Suppressor macrophage treated with lipopolysaccharide for 4 hours (primary cell): ENCODE results near the gene FCHSD1.

Experiments
- DNase-seq: peaks from one replicate; pipeline ENCODE4 v3.0.0-alpha.2; 2020

FCHSD1 gene

GRCh38 chr5:141640698-141641097 is 10.5 kb downstream of the FCHSD1 start:
- DNase-seq = no peak

GRCh38 chr5:141640051-141640415 is 11.2 kb downstream of the FCHSD1 start:
- no peak for DNase-seq

GRCh38 chr5:141639357-141640050 is 11.7 kb downstream of the FCHSD1 start:
- DNase-seq = no peak

GRCh38 chr5:141638771-141639170 is 12.4 kb downstream of the FCHSD1 start:
- DNase-seq = no peak

GRCh38 chr5:141637767-141638419 is 13.3 kb downstream of the FCHSD1 start:
- DNase-seq = peak; percentile 38

GRCh38 chr5:141637123-141637766 is 14.0 kb downstream of the FCHSD1 start:
- peak; percentile 9 for DNase-seq

- peak; percentile 96 for DNase-seq
These were observed 14.7 kb downstream of the FCHSD1 start, which contains the start of the genes HDAC3 and RELL2 for GRCh38 chr5:141636413-141637122. Gene HDAC3 (minus strand): TSS chr5:141636849. CDS start chr5:141636790, 59 bp downstream. Gene RELL2 (plus strand): TSS chr5:141636997. CDS start chr5:141638226, 1,229 bp downstream.

- no peak for DNase-seq
These were observed 15.2 kb downstream of the FCHSD1 start for GRCh38 chr5:141636106-141636412.

- no peak for DNase-seq
These were observed 15.6 kb downstream of the FCHSD1 start for GRCh38 chr5:141635646-141636045.

- DNase-seq = no peak
These were observed 16.5 kb downstream of the FCHSD1 start for GRCh38 chr5:141634720-141635119.

- peak; percentile 45 for DNase-seq
These were observed 17.2 kb downstream of the FCHSD1 start for GRCh38 chr5:141633871-141634561.

- DNase-seq = no peak
These were observed 18.6 kb downstream of the FCHSD1 start for GRCh38 chr5:141632650-141633049.

GRCh38 chr5:141630570-141631140 is 20.6 kb downstream of the FCHSD1 start:
- DNase-seq = no peak

- no peak for DNase-seq
These were observed 22.9 kb downstream of the FCHSD1 start for GRCh38 chr5:141628175-141628788.

- DNase-seq = peak; percentile 35
These were observed 27.6 kb downstream of the FCHSD1 start for GRCh38 chr5:141623611-141624010.

- DNase-seq = peak; percentile 93
These were observed 28.0 kb downstream of the FCHSD1 start for GRCh38 chr5:141623186-141623585.

GRCh38 chr5:141618804-141619554 is 32.2 kb downstream of the FCHSD1 start, which contains the start of gene DIAPH1:
Gene DIAPH1 (minus strand): TSS chr5:141619000. CDS start chr5:141618914, 86 bp downstream.
- DNase-seq = peak; percentile 93

GRCh38 chr5:141618030-141618803 is 33.0 kb downstream of the FCHSD1 start:
- peak; percentile 40 for DNase-seq

GRCh38 chr5:141617682-141618029 is 33.6 kb downstream of the FCHSD1 start:
- DNase-seq = no peak

GRCh38 chr5:141617128-141617527 is 34.1 kb downstream of the FCHSD1 start:
- DNase-seq = no peak
